C4-2B (cell line): ENCODE results near the gene KCNK6.

ENCODE experiments used
- ZFX ChIP-seq: fragments of 450-650 bp; IDR thresholded peaks from 2 replicates; pipeline ENCODE4 v1.6.1; 2017
- TF ChIP-seq, protein P1 (sequence below): fragments of 450-650 bp; conservative IDR thresholded peaks from 2 replicates; pipeline ENCODE4 v1.5.1; 2017; ENCODE audit warnings: mild to moderate bottlenecking

DNA sequence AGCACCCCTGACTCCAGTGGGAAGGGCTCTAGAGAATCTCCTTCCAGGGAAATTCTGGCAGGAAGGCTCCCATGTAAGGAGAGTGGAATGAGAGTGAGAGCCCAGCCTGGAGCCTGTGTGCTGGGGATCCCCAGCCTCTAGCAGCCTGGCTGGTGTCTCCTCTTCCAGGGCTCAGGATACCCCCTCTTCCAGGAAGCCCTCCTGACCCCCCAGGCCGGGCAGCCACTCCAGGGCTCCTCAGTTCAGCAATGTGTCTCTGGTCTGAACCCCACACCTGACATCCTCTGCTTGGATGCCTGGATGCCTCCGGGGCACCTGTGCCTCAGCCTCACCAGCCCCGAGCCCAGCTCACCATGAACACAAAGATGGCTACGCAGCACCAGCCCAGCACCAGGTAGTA lies 12.6 kb upstream of the KCNK6 start:
- no peak for TF ChIP-seq ZFX
- TF ChIP-seq, protein P1, sequence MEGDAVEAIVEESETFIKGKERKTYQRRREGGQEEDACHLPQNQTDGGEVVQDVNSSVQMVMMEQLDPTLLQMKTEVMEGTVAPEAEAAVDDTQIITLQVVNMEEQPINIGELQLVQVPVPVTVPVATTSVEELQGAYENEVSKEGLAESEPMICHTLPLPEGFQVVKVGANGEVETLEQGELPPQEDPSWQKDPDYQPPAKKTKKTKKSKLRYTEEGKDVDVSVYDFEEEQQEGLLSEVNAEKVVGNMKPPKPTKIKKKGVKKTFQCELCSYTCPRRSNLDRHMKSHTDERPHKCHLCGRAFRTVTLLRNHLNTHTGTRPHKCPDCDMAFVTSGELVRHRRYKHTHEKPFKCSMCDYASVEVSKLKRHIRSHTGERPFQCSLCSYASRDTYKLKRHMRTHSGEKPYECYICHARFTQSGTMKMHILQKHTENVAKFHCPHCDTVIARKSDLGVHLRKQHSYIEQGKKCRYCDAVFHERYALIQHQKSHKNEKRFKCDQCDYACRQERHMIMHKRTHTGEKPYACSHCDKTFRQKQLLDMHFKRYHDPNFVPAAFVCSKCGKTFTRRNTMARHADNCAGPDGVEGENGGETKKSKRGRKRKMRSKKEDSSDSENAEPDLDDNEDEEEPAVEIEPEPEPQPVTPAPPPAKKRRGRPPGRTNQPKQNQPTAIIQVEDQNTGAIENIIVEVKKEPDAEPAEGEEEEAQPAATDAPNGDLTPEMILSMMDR: no peak
